Measurements from ENCODE around the gene ICA1. TPM values are rescaled to one million over a fixed set of nuclear protein-coding genes. Genes with fewer than 3 reads are reported as not detected.

The ICA1 gene
- total RNA-seq, 1 donor from 2014 or later = 51.0 TPM

DNA sequence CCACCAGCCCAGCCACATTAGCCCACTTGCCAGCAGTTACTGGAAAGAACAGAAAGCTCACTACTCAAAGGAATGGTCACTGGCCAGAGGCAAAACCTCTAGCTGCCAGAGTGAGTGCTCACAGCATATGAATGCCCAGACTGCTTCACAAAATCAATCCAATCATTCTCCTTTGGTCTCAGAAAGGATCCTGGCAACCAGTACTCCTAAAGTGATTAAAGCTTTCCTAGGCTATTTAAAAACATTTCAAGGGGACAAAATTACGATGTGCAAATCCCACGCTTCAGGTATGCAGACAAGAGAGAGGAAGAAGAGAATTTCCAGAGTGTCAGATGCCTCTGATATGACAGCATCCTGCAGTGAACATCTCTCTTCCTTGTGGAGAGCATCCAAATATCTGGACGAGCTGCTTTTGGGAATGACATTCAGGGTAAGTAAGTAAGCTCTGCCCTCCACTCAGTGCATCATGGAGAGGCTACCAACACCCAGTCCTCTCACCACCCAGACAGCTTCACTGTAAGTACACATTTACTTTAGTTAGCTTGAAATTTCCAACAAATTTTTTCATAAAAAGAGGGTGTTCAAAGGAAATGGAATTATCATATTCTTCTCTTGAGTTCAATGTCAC lies 25.1 kb downstream of the ICA1 start:
- no peak for DNase-seq
- ATAC-seq = peak; percentile 58
- intact Hi-C loops (cut with micrococcal nuclease) = loop anchor here (10.0 kb wide), 1 partner anchor 58 kb away; no protein-coding TSS in a partner anchor

DNA sequence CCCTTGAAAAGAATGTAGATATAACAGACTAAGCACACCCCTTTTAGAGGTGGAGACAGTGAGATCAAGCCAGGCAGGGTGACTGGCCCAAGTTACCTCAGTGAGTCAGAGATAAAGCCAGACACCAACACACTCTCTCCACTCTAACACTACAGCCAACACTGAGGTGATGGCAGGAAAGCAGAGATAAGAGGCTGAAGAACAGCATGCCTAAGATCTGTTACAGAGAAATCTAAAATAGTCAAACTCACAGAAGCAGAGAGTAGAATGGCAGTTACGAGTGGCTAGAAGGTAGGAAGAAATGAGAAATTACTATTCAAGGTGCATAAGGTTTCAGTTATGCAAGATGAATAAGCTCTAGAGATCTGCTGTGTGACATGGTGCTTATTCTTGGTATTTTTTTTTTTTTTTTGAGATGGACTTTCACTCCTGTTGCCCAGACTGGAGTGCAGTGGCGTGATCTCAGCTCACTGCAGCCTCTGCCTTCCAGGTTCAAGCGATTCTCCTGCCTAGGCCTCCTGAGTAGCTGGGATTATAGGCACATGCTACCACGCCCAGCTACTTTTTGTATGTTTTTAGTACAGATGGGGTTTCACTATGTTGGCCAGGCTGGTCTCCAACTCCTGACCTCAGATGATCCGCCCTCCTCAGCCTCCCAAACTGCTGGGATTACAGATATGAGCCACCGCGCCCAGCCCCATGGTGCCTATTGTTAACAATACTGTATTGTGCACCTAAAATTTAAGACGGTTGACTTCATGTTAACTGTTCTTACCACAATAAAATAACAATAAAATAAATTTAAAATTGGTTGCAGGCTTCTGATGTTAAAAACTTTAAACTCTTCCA lies 28.7 kb downstream of the ICA1 start:
- DNase-seq = no peak
- intact Hi-C loops (cut with micrococcal nuclease) = loop anchor here (10.0 kb wide), 1 partner anchor 62 kb away; no protein-coding TSS in a partner anchor
- ATAC-seq = peak; percentile 96

GRCh38 chr7:8229927-8230326 lies 32.0 kb downstream of the ICA1 start:
- DNase-seq = no peak
- intact Hi-C loops (cut with micrococcal nuclease) = loop anchor here (10.0 kb wide), 2 partner anchors 65 to 635 kb away; no protein-coding TSS in a partner anchor
- no peak for ATAC-seq

- DNase-seq = no peak
- ATAC-seq = no peak
- intact Hi-C loops (cut with micrococcal nuclease) = loop anchor here (10.0 kb wide), 1 partner anchor 634 kb away; no protein-coding TSS in a partner anchor
Measured at GRCh38 chr7:8228766-8229674, 32.9 kb downstream of the ICA1 start.

DNA sequence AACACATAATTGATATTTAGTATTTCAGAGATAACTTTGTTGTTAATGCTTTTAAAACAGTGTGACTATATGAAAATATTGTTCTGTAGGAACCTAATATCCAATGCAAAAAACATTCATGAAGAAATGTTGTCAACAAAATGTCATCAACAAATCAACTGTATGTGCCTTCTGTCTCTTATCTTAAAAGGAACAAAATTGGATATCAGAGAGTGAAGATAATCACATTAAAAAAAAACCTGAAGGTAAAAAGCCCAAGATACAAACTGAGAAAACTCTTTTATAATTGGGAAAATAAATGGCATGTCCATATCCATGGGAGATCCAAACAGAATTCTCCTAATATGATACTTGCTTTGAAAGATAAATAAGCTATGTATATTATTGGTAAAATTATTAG lies 33.9 kb downstream of the ICA1 start:
- intact Hi-C loops (cut with micrococcal nuclease) = loop anchor here (10.0 kb wide), 1 partner anchor 633 kb away; no protein-coding TSS in a partner anchor
- DNase-seq (no peak), ATAC-seq (no peak)

GRCh38 chr7:8227261-8227660 lies 34.7 kb downstream of the ICA1 start:
- intact Hi-C loops (cut with micrococcal nuclease) = loop anchor here (10.0 kb wide), 1 partner anchor 632 kb away; no protein-coding TSS in a partner anchor

DNA sequence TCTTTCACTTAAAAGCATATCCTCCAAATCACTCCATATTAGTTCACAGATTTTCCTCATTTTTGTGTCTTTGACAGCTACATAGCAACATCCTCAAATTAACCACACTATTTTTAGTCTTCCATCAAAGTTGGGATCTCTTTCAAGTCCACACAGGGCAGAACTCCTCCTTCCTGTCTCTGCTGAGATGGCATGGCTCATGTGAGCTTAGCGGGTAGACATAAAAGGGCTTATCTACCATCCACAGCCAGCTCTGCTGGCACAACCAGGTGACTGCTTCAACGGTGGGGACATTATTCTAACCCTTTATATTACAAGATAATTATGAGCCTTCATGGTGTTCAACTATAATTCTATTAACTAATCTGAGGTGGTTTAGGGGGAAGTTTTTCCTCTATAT lies 35.5 kb downstream of the ICA1 start:
- intact Hi-C loops (cut with micrococcal nuclease) = loop anchor here (10.0 kb wide), 1 partner anchor 632 kb away; no protein-coding TSS in a partner anchor
- ATAC-seq = peak; percentile 92
- no peak for DNase-seq

More at GRCh38 chr7:8227261-8227660, 34.7 kb downstream of the ICA1 start:
- no peak for DNase-seq
- no peak for ATAC-seq

DNA sequence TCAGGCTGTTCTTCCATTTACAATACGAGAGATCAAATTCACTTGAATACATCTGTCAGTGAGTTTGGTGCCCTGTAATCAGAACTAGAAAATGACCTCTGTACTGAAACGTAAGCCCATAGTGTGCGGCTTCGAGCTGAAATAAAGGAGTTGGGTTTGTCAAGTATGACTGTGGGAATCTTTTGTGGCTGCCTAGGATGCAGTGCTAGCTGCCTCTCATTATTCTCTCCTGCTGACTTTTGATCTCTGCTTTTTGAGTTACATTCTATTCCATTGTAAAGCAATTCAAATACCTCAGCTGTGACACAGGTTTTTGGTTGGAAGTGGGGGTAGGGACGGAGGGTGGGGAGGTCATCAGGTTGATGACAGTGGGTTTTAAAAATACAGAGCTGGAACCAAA lies 40.4 kb downstream of the ICA1 start:
- intact Hi-C loops (cut with micrococcal nuclease) = loop anchor here (10.0 kb wide), 1 partner anchor 627 kb away; no protein-coding TSS in a partner anchor
- no peak for DNase-seq
- ATAC-seq = no peak

- no peak for DNase-seq
- intact Hi-C loops (cut with micrococcal nuclease) = loop anchor here (10.0 kb wide), 1 partner anchor 626 kb away; no protein-coding TSS in a partner anchor
- ATAC-seq = no peak
Measured at GRCh38 chr7:8221101-8221495, 40.9 kb downstream of the ICA1 start.

DNA sequence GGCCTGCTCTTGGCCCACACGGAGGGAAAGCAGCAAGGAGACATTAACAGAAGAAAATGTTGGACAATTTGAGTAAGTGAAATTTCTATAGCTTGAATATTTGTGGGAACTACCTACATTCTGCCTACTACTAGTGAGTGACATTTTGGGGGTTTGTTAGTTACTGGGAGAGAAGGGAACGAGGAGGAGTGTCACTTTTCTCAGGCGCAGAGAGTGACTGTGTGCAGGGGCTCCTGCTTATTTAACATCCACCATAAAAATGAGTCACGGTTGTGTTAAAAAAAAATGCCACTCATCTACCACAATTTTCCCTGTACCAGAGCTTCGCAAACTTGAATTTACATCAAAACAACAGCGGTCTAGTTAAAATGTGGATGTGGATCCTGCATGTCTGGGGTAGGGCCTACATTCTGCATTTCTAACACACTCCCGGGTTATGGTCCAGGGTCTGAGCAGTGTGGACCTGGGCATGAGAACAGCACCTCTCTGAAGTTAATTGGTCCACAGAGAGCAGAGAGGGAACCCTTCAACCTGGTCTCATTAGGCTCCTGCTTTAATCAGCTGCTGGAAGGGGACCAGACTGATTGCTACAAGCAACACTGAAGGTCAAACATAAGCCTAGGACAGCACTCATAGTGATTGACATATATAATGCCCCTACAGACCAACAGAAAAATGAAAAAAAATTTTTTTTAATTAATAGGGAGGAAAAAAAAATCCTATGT lies 41.4 kb downstream of the ICA1 start:
- intact Hi-C loops (cut with micrococcal nuclease) = loop anchor here (10.0 kb wide), 1 partner anchor 626 kb away; no protein-coding TSS in a partner anchor
- DNase-seq (no peak), ATAC-seq (peak; percentile 63)

GRCh38 chr7:8217200-8218068 lies 44.5 kb downstream of the ICA1 start:
- ATAC-seq = peak; percentile 39
- DNase-seq = no peak
- intact Hi-C loops (cut with micrococcal nuclease) = no loop called here

DNA sequence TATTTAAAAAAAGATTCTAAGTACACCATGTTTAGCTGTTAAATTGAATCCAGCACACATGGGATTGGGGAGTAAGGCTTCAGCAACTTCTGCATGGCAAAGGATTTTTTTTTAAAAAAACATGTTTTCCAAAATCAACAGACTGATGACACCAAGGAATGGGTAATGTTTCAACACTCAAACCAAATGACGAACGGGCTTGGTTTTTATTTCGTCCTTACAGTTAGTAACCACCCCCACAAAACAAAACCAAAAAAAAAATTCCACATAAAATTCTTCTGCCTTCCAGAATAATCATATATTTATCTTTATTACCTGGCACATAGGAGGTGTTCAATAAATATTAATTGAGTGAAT lies 45.7 kb downstream of the ICA1 start:
- ATAC-seq = no peak
- intact Hi-C loops (cut with micrococcal nuclease) = no loop called here
- no peak for DNase-seq

DNA sequence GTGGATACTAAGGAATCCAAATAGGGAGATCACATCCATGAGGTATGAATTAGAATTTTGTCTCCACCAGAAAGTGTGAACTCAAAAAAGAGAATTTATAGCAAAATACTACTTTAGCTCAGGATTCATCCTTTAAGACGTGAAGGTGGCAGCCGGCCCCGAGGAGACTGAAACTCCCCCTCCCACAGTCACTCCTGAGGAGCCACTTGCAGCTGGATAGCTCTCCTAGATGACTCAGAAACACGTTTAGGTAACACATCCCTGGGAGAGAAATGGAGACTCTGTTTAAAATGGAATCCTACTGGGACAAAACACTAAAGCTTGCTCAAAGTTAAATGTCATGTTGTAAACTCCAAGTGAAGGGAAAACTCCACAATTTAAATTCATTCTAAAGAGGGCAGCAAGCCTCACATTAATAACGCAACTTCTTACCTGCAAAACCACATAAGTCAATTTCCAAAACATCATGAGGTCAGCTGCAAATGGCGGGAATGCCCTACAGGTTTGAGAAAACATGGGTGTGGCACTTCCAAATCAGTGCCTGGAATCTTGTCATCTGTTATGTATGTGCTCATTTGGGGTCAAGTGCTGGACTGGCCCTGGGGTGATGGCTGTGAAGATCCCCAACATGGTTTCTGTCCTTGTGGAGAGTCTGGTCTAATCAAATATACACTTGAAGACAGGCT lies 46.2 kb downstream of the ICA1 start:
- no peak for ATAC-seq
- intact Hi-C loops (cut with micrococcal nuclease) = no loop called here
- no peak for DNase-seq

GRCh38 chr7:8214244-8214824 lies 47.6 kb downstream of the ICA1 start:
- DNase-seq (no peak), ATAC-seq (no peak)
- intact Hi-C loops (cut with micrococcal nuclease) = no loop called here

GRCh38 chr7:8213381-8213780 lies 48.6 kb downstream of the ICA1 start:
- intact Hi-C loops (cut with micrococcal nuclease) = no loop called here
- ATAC-seq (no peak), DNase-seq (no peak)

GRCh38 chr7:8212638-8213037 lies 49.3 kb downstream of the ICA1 start:
- DNase-seq = peak; percentile 24
- intact Hi-C loops (cut with micrococcal nuclease) = no loop called here

GRCh38 chr7:8211725-8212096 lies 50.3 kb downstream of the ICA1 start:
- intact Hi-C loops (cut with micrococcal nuclease) = no loop called here
- ATAC-seq = peak; percentile 92
- DNase-seq = no peak

More at GRCh38 chr7:8212638-8213037, 49.3 kb downstream of the ICA1 start:
- ATAC-seq = peak; percentile 29
